GM12874 (cell line): Measurements from ENCODE around the gene CHST15.

Source experiments
- TF ChIP-seq, protein P1 (sequence below): IDR thresholded peaks from 2 replicates; pipeline ENCODE4 v1.5.1; 2011; ENCODE audit warnings: low read depth, mild to moderate bottlenecking, control low read depth, low read length, moderate library complexity; ENCODE audit not compliant: insufficient read depth

CHST15 gene

DNA sequence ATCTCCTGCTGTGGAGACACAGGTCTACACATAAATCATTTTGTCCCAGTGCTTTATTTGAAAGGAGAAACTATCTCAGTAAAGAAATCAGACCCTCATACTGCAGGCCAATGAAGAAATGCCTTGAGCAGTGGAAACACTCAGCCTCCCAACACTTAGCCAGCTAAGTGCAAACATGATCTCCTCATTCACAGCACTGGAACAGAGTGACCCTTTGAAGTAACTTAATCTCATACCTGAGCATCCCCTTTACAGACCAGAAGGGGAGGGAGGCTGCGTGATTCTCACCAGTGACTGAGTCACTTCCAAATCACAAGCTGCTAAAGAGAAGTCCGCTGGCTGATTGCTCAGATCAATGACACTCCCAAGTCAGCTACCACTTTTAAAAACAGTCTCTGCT is 4.5 kb downstream of the CHST15 start:
- TF ChIP-seq, protein P1, sequence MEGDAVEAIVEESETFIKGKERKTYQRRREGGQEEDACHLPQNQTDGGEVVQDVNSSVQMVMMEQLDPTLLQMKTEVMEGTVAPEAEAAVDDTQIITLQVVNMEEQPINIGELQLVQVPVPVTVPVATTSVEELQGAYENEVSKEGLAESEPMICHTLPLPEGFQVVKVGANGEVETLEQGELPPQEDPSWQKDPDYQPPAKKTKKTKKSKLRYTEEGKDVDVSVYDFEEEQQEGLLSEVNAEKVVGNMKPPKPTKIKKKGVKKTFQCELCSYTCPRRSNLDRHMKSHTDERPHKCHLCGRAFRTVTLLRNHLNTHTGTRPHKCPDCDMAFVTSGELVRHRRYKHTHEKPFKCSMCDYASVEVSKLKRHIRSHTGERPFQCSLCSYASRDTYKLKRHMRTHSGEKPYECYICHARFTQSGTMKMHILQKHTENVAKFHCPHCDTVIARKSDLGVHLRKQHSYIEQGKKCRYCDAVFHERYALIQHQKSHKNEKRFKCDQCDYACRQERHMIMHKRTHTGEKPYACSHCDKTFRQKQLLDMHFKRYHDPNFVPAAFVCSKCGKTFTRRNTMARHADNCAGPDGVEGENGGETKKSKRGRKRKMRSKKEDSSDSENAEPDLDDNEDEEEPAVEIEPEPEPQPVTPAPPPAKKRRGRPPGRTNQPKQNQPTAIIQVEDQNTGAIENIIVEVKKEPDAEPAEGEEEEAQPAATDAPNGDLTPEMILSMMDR, result no peak

DNA sequence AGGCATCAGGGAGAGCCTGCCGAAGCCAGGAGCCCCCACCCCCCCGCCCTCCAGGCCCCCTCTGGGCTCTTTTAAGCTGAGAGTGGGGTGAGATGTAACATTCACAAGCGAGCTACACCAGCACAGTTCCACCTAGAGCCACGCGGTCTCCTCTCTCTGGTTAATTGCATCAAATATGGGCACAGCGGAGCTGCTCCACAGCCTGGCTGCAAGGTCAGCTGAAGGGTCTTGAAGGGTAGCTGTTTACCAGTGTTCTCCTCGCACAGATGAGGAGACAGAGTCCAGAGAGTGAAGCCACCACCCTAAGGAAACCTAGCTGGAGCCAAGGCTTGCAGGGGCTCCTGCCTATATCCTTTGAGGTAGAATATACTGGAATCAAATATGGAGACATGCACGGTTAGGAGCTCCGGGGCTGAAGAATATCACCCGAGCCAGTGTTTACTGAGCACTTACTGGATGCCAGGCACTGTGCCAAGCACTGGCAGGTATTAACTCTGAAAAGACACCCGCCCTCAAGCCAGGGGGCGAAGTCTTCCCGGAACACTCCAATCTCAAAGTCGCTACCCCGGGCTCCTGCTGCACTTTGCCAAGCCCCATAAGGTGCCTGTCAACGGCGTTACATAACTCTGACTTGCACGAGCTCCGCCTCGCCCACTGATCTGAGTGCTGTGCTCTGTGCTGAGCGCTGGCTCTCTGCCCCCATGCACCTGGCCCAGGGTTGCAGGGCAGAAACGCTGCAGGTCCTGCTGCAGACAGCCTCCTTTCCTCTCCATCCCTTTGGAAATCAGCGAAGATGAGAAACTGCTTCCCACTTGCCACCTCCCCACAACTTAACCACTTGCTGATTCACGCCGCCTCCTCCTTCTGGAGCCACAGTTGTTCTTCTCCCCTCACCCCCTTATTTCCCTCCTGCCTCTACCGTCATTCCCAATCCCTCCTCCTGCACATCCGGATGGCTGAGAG is 5.4 kb downstream of the CHST15 start:
- TF ChIP-seq, protein P1, result no peak

DNA sequence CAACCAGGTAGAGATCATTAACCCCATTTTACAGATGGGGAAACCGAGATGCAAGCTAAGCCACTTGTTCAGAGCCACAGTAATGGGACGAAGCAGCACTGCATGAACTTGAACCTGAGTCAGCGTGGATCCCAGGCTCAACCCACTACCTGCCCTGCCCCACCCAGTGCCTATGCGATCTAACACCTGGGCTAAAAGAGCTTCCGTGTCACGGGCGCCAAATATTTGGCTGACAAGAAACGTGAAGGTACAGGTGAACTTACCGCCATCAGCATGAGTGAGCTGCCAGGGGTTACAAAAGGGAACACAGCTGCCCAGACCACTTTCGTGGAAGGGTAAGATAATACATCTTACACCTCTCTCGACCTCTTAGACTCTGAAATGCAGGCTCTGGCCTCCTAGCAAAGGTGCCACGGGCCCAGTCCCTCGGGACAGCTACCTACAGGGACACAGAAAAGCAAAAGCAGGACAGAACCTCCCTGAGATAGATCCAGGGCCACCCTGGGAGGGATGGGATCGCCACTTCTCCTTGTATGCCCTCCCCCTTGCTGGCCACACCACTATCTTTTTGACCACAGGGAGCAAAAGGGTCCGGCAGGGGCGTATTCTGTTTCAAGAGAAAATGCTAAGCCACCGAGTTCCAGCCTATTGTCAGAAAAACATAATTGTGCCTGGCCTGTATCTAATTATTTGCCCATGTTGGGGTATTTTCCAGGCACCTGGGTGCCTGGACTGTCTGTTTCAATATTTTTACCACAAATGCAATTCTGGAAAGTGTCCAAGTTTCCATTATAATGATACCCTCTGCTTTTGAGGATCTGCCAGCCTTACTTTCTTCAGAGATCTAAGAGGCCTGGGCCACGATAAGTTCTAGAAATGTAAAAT is 6.4 kb downstream of the CHST15 start:
- TF ChIP-seq, protein P1, result no peak

DNA sequence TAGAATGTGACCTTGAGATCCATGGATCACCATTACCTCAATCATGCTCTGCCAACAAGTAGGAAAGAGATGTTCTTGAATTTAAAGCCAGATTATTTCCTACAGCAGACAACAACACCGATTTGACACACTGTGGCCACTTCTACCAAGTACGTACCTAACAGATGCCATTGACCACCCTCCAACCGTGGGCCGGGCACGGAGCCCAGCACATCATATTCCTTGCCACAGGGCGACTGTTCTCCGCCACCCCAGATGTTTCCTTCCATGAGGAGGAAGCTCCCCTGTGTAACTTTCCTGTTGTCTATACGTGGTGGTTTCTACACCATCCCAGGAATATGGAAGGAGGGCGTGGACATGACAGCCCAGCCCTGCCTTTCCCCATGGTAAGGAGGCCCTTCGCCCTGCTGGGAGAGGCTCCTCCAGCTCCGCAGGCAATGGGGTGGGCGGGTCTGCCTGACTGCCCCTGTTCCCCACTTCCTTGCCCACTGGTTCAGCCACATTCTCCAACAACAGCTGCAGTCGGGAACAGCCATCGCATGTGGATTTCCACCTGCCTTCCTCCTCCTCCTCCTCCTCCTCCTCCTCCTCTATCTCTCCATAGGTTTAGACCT is 7.2 kb downstream of the CHST15 start:
- TF ChIP-seq, protein P1, result no peak

DNA sequence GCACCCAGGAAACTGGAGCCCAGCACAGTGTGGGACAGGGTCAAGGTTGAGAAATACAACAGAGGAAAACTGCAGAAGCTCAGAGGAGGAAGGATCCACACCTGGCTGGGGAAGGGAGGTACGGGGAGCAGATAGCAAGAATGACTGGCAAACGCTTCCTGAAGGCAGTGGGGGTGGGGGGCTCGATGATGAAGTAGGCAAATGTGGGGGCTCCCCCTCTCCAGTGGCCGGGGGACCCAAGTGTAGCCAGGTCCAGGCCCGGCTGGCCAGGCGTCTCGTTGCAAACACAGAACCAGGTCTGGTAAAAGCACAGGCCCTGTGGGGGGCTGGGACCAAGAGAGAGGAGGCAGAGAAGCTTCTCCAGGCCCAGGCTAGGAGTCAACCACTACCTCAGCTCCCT is 7.7 kb downstream of the CHST15 start:
- TF ChIP-seq, protein P1, result no peak

DNA sequence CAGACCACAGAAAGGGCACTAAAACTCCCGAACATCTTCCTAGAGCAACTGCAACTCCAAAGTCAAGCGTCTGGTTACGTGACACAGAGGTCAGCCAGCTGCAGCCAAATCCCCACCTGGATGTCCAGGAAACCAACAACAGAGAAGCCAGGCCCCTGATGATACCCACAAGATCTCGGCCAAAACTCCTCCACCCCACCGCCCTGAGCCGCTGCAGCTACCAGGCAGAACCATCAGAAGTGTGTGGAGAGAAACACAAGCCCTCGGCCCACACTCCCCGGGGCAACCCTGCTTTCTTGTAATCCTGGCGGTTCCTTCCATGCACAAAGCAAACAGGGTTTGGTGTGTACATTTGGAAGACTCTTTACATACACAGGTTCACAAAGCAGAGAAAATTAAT is 8.7 kb downstream of the CHST15 start:
- TF ChIP-seq, protein P1, result no peak
